ENCODE results near the gene GPC5. TPM values are rescaled to one million over a fixed set of nuclear protein-coding genes. Genes with fewer than 3 reads are reported as not detected.

GPC5 gene
- total RNA-seq, 4 donors from 2014 or later = 0.74 to 1.1 TPM; not detected in 2

- DNase-seq (ENCODE audit: low spot score) (no peak), ATAC-seq (ENCODE audit: low FRiP score) (no peak)
- TF ChIP-seq CTCF (IDR thresholded peaks at IDR 0.05) = no peak
Observed at GRCh38 chr13:91370501-91370900, 27.9 kb upstream of the GPC5 start.

- DNase-seq (ENCODE audit: low spot score) (no peak), ATAC-seq (ENCODE audit: low FRiP score) (no peak)
- TF ChIP-seq CTCF (IDR thresholded peaks at IDR 0.05) = no peak
Observed at GRCh38 chr13:91372911-91373310, 25.5 kb upstream of the GPC5 start.

GRCh38 chr13:91375116-91375729, 23.2 kb upstream of the GPC5 start:
- ATAC-seq (ENCODE audit: low FRiP score) (no peak), DNase-seq (ENCODE audit: low spot score) (no peak)
- TF ChIP-seq CTCF (IDR thresholded peaks at IDR 0.05) = no peak

GRCh38 chr13:91381371-91381770, 17.1 kb upstream of the GPC5 start:
- no peak for ATAC-seq (ENCODE audit: low FRiP score)
- no peak for TF ChIP-seq CTCF (IDR thresholded peaks at IDR 0.05)
- DNase-seq (ENCODE audit: low spot score) = no peak

- DNase-seq (ENCODE audit: low spot score) (no peak), ATAC-seq (ENCODE audit: low FRiP score) (no peak)
- no peak for TF ChIP-seq CTCF (IDR thresholded peaks at IDR 0.05)
Observed at GRCh38 chr13:91383836-91384235, 14.6 kb upstream of the GPC5 start.

- TF ChIP-seq CTCF (IDR thresholded peaks at IDR 0.05) = no peak
- ATAC-seq (ENCODE audit: low FRiP score) (no peak), DNase-seq (ENCODE audit: low spot score) (no peak)
Observed at GRCh38 chr13:91384896-91385295, 13.5 kb upstream of the GPC5 start.

GRCh38 chr13:91389186-91389585, 9.2 kb upstream of the GPC5 start:
- DNase-seq (ENCODE audit: low spot score) (no peak), ATAC-seq (ENCODE audit: low FRiP score) (no peak)
- TF ChIP-seq CTCF (IDR thresholded peaks at IDR 0.05) = no peak
